MM.1S (cell line): Measurements from ENCODE around the gene ZNF277.

Experiments
- DNase-seq: peaks from one replicate; pipeline ENCODE4 v3.0.0-alpha.2; 2015
- H2AFZ ChIP-seq: fragments of 300-600 bp; sonication (generic); 2 replicates; pipeline ENCODE4 v1.6.0; 2016; ENCODE audit warnings: antibody characterized with exemption, low read length
- H3F3A ChIP-seq: fragments of 300-600 bp; sonication (generic); 2 replicates; pipeline ENCODE4 v1.6.1; 2016; ENCODE audit warnings: mild to moderate bottlenecking, antibody characterized with exemption, low read length, moderate library complexity, mixed read lengths; ENCODE audit not compliant: insufficient read depth
- H3K27ac ChIP-seq: fragments of 300-600 bp; sonication (generic); 2 replicates; pipeline ENCODE4 v1.5.1; 2016; ENCODE audit warnings: mild to moderate bottlenecking, low read length
- H3K27me3 ChIP-seq: fragments of 300-600 bp; sonication (generic); replicated peaks from 2 replicates; pipeline ENCODE4 v1.6.0; 2016; ENCODE audit warnings: low read length; ENCODE audit not compliant: insufficient read depth
- H3K36me3 ChIP-seq: fragments of 300-600 bp; sonication (generic); replicated peaks from 2 replicates; pipeline ENCODE4 v1.6.1; 2016; ENCODE audit warnings: mild to moderate bottlenecking, low read length, mixed read lengths; ENCODE audit not compliant: insufficient read depth
- H3K4me1 ChIP-seq: fragments of 300-600 bp; sonication (generic); 2 replicates; pipeline ENCODE4 v1.6.1; 2016; ENCODE audit warnings: low read length, mixed read lengths
- H3K4me2 ChIP-seq: fragments of 300-600 bp; sonication (generic); 2 replicates; pipeline ENCODE4 v1.6.0; 2016; ENCODE audit warnings: low read depth, low read length
- H3K4me3 ChIP-seq: fragments of 300-600 bp; sonication (generic); 2 replicates; pipeline ENCODE4 v1.5.1; 2016; ENCODE audit warnings: low read length, mixed read lengths
- H3K79me2 ChIP-seq: fragments of 300-600 bp; sonication (generic); 2 replicates; pipeline ENCODE4 v1.6.1; 2016; ENCODE audit warnings: mixed run types, low read length, mixed read lengths
- H3K9ac ChIP-seq: fragments of 300-600 bp; sonication (generic); 2 replicates; pipeline ENCODE4 v1.6.1; 2016; ENCODE audit warnings: low read length, mixed read lengths
- H3K9me2 ChIP-seq: fragments of 300-600 bp; sonication (generic); replicated peaks from 2 replicates; pipeline ENCODE4 v1.6.1; 2016; ENCODE audit warnings: mild to moderate bottlenecking, low read length, mixed read lengths; ENCODE audit not compliant: insufficient read depth
- H3K9me3 ChIP-seq: fragments of 300-600 bp; sonication (generic); replicated peaks from 2 replicates; pipeline ENCODE4 v1.6.1; 2016; ENCODE audit warnings: mild to moderate bottlenecking, low read length, mixed read lengths; ENCODE audit not compliant: insufficient read depth
- H4K20me1 ChIP-seq: fragments of 300-600 bp; sonication (generic); 2 replicates; pipeline ENCODE4 v1.6.1; 2016; ENCODE audit warnings: mild to moderate bottlenecking, low read length, moderate library complexity, mixed read lengths; ENCODE audit not compliant: insufficient read depth
- EZH2 ChIP-seq: fragments of 300-600 bp; sonication (generic); optimal IDR thresholded peaks from 2 replicates; pipeline ENCODE3; 2017; ENCODE audit warnings: low read depth, mild to moderate bottlenecking, antibody characterized with exemption, low read length, mixed read lengths
- EZH2phosphoT487 ChIP-seq: fragments of 300-600 bp; sonication (generic); IDR thresholded peaks from 2 replicates; pipeline ENCODE4 v1.6.1; 2018; ENCODE audit warnings: antibody characterized with exemption, low read length
- TF ChIP-seq, protein P1 (sequence below): fragments of 300-600 bp; sonication (generic); IDR thresholded peaks from 2 replicates; pipeline ENCODE4 v1.5.1; 2016; ENCODE audit warnings: antibody characterized with exemption, low read length, mixed read lengths

ZNF277 gene

DNA sequence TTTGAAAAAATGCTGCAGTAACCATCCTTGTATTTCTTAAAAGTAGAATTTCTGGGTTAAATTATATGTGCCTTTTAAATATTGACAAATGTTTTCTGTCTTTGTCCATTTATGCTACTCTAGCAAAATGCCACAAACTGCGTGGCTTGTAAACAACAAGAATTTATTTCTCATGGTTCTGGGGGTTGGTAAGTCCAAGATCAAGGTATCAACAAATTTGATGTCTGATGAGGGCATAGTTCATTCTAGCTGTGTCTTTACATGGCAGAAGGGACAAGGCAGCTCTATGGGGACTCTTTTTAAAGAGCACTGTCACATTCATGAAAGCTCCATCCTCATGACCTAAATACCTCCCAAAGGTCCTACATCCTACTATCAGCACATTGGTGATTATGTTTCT is 27.7 kb downstream of the ZNF277 start:
- Histone ChIP-seq H3K9me3 (no peaks in the 10 kb centered on the region), H3K27me3 (no peaks in the 10 kb centered on the region), H3K9me2 (no peaks in the 10 kb centered on the region), H2AFZ (no peak overlapping the region), H3K36me3 (no peaks in the 10 kb centered on the region), H3K4me3 (no peak overlapping the region), H3K79me2 (peaks cover 21% of the 10 kb centered on the region), H3K4me2 (no peak overlapping the region), H3K4me1 (no peaks in the 10 kb centered on the region), H3K9ac (no peak overlapping the region), H3F3A (no peaks in the 10 kb centered on the region), H4K20me1 (no peaks in the 10 kb centered on the region), H3K27ac (no peak overlapping the region)
- no peak for DNase-seq
- TF ChIP-seq EZH2 = no peak
- TF ChIP-seq, protein P1, sequence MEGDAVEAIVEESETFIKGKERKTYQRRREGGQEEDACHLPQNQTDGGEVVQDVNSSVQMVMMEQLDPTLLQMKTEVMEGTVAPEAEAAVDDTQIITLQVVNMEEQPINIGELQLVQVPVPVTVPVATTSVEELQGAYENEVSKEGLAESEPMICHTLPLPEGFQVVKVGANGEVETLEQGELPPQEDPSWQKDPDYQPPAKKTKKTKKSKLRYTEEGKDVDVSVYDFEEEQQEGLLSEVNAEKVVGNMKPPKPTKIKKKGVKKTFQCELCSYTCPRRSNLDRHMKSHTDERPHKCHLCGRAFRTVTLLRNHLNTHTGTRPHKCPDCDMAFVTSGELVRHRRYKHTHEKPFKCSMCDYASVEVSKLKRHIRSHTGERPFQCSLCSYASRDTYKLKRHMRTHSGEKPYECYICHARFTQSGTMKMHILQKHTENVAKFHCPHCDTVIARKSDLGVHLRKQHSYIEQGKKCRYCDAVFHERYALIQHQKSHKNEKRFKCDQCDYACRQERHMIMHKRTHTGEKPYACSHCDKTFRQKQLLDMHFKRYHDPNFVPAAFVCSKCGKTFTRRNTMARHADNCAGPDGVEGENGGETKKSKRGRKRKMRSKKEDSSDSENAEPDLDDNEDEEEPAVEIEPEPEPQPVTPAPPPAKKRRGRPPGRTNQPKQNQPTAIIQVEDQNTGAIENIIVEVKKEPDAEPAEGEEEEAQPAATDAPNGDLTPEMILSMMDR = no peak
- TF ChIP-seq EZH2phosphoT487 = no peak

DNA sequence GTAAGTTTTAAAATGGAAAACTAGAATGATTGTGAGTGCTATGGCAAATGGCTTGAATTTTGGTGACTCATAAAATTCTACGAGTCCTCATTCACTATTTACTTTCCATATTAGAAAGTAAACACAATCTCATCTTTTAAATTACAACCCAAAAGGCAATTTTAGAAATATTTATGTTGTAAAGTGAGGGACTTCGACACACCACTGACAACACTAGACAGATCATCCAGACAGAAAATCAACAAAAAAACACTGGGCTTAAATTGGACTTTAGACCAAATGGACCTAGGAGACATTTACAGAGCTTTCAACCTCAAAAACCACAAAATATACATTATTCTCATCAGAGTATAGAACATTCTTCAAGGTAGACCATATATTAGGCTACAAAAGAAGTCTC is 30.1 kb downstream of the ZNF277 start:
- H3K9me2 ChIP-seq = no peaks in the 10 kb centered on the region
- H3K9me3 ChIP-seq = no peaks in the 10 kb centered on the region
- no peak overlapping the region for H3K27ac ChIP-seq
- no peaks in the 10 kb centered on the region for H4K20me1 ChIP-seq
- H3K4me1 ChIP-seq = no peaks in the 10 kb centered on the region
- TF ChIP-seq, protein P1 = no peak
- no peak for TF ChIP-seq EZH2
- no peak for TF ChIP-seq EZH2phosphoT487
- H3K4me3 ChIP-seq = no peak overlapping the region
- H3K4me2 ChIP-seq = no peak overlapping the region
- DNase-seq = no peak
- no peak overlapping the region for H2AFZ ChIP-seq
- H3F3A ChIP-seq = no peaks in the 10 kb centered on the region
- H3K9ac ChIP-seq = no peak overlapping the region
- H3K27me3 ChIP-seq = no peaks in the 10 kb centered on the region
- no peaks in the 10 kb centered on the region for H3K36me3 ChIP-seq
- peaks cover 14% of the 10 kb centered on the region for H3K79me2 ChIP-seq

DNA sequence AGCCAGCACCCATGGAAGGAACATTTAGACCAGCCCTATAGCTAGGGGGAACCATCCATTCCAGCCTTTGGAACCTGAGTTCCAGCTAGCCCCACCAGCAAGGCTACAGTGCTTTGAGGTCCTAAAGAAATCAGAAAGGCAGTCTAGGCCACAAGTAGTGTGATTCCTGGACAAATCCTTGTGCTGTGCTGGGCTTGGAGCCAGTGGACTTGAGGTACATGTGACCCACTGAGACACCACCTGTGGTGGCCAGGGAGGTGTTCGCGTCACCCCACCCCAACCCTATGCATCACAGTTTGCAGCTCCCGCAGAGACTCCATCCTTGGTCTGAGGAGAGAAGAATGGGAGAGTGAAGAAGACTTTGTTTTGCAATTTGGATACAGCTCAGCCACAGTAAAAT is 31.8 kb downstream of the ZNF277 start:
- DNase-seq = no peak
- H3K4me1 ChIP-seq = no peaks in the 10 kb centered on the region

More for the DNA sequence above, 31.8 kb downstream of the ZNF277 start:
- TF ChIP-seq, protein P1 = no peak
- TF ChIP-seq EZH2 = no peak
- TF ChIP-seq EZH2phosphoT487 = no peak
- Histone ChIP-seq H3K9ac (no peak overlapping the region), H3K4me2 (no peak overlapping the region), H3K27me3 (no peaks in the 10 kb centered on the region), H3K27ac (no peak overlapping the region), H3K79me2 (peaks cover 10% of the 10 kb centered on the region), H3F3A (no peaks in the 10 kb centered on the region), H3K4me3 (no peak overlapping the region), H3K36me3 (no peaks in the 10 kb centered on the region), H3K9me3 (no peaks in the 10 kb centered on the region), H2AFZ (no peak overlapping the region), H4K20me1 (no peaks in the 10 kb centered on the region), H3K9me2 (no peaks in the 10 kb centered on the region)
